SK-N-SH treated with all-trans-retinoic acid at 6 μM for 48 hours (cell line): ENCODE measurements around the gene KLRC4.
"Not testable (repeated sequence)": the region's sequence is repeated elsewhere in the genome, so short reads cannot be mapped to it uniquely, and the experiment has no call there.

Source experiments
- ARNTL ChIP-seq: fragments of 450-650 bp; formaldehyde crosslinking; IDR thresholded peaks from 2 replicates; pipeline ENCODE4 v1.5.0; 2020; ENCODE audit warnings: low read depth, mild to moderate bottlenecking, moderate library complexity, borderline replicate concordance
- CSDC2 ChIP-seq: fragments of 250-450 bp; sonication (Bioruptor Pico); IDR thresholded peaks from 2 replicates; pipeline ENCODE4 v1.5.0; 2020; ENCODE audit warnings: mild to moderate bottlenecking, moderate library complexity
- ISL1 ChIP-seq: fragments of 250-450 bp; sonication (Bioruptor Pico); IDR thresholded peaks from 2 replicates; pipeline ENCODE4 v2.1.2; 2022; ENCODE audit warnings: mild to moderate bottlenecking, moderate library complexity
- PPARA ChIP-seq: fragments of 250-450 bp; sonication (Bioruptor Pico); IDR thresholded peaks from 2 replicates; pipeline ENCODE4 v1.5.0; 2020; ENCODE audit warnings: mild to moderate bottlenecking, borderline replicate concordance
- RARB ChIP-seq: fragments of 250-450 bp; sonication (Bioruptor Pico); IDR thresholded peaks from 2 replicates; pipeline ENCODE4 v1.8.0; 2021; ENCODE audit warnings: mild to moderate bottlenecking, moderate library complexity
- TCF4 ChIP-seq: fragments of 250-450 bp; sonication (Bioruptor Pico); IDR thresholded peaks from 2 replicates; pipeline ENCODE4 v1.8.0; 2021; ENCODE audit warnings: mild to moderate bottlenecking, moderate library complexity, borderline replicate concordance
- ZNF70 ChIP-seq: fragments of 450-650 bp; formaldehyde crosslinking; IDR thresholded peaks from 2 replicates; pipeline ENCODE4 v1.5.0; 2020; ENCODE audit warnings: mild to moderate bottlenecking, moderate library complexity
- ZNF8 ChIP-seq: fragments of 450-650 bp; formaldehyde crosslinking; IDR thresholded peaks from 2 replicates; pipeline ENCODE4 v1.5.0; 2020; ENCODE audit warnings: mild to moderate bottlenecking, moderate library complexity
- TF ChIP-seq, protein P1 (sequence below): fragments of 250-450 bp; sonication (Bioruptor Pico); IDR thresholded peaks from 2 replicates; pipeline ENCODE4 v1.5.1; 2020; ENCODE audit warnings: low read depth, mild to moderate bottlenecking, moderate library complexity
- TF ChIP-seq, protein P2 (sequence below): fragments of 250-450 bp; sonication (Bioruptor Pico); IDR thresholded peaks from 2 replicates; pipeline ENCODE4 v1.8.0; 2020; ENCODE audit warnings: mild to moderate bottlenecking, moderate library complexity, borderline replicate concordance
- TF ChIP-seq, protein P3 (sequence below): fragments of 250-450 bp; sonication (Bioruptor Pico); IDR thresholded peaks from 2 replicates; pipeline ENCODE4 v1.8.0; 2021; ENCODE audit warnings: low read depth, mild to moderate bottlenecking, moderate library complexity, borderline replicate concordance

DNA sequence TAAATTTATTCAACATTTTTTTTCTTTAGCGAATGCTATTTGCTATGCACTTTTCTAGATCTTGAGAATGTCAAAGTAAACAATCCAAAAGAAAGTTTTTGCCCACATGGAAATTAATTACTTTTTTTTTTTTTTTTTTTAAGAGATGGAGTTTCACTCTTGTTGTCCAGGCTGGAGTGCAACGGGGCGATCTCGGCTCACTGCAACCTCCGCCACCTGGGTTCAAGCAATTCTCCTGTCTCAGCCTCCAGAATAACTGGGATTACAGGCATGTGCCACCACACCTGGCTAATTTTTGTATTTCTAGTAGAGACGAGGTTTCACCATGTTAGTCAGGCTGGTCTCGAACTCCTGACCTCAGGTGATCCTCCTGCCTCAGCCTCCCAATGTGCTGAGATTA lies 18.6 kb downstream of the KLRC4 start:
- TF ChIP-seq, protein P1, sequence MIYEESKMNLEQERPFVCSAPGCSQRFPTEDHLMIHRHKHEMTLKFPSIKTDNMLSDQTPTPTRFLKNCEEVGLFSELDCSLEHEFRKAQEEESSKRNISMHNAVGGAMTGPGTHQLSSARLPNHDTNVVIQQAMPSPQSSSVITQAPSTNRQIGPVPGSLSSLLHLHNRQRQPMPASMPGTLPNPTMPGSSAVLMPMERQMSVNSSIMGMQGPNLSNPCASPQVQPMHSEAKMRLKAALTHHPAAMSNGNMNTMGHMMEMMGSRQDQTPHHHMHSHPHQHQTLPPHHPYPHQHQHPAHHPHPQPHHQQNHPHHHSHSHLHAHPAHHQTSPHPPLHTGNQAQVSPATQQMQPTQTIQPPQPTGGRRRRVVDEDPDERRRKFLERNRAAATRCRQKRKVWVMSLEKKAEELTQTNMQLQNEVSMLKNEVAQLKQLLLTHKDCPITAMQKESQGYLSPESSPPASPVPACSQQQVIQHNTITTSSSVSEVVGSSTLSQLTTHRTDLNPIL (CRISPR knock-in tag), result not testable (repeated sequence)
- TF ChIP-seq ISL1 (CRISPR knock-in tag); ARNTL (CRISPR knock-in tag); RARB (CRISPR knock-in tag); ZNF70 (CRISPR knock-in tag); TCF4 (CRISPR knock-in tag); CSDC2; ZNF8; PPARA: not testable (repeated sequence)
- TF ChIP-seq, protein P2, sequence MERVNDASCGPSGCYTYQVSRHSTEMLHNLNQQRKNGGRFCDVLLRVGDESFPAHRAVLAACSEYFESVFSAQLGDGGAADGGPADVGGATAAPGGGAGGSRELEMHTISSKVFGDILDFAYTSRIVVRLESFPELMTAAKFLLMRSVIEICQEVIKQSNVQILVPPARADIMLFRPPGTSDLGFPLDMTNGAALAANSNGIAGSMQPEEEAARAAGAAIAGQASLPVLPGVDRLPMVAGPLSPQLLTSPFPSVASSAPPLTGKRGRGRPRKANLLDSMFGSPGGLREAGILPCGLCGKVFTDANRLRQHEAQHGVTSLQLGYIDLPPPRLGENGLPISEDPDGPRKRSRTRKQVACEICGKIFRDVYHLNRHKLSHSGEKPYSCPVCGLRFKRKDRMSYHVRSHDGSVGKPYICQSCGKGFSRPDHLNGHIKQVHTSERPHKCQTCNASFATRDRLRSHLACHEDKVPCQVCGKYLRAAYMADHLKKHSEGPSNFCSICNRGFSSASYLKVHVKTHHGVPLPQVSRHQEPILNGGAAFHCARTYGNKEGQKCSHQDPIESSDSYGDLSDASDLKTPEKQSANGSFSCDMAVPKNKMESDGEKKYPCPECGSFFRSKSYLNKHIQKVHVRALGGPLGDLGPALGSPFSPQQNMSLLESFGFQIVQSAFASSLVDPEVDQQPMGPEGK (CRISPR knock-in tag), result not testable (repeated sequence)
- TF ChIP-seq, protein P3, sequence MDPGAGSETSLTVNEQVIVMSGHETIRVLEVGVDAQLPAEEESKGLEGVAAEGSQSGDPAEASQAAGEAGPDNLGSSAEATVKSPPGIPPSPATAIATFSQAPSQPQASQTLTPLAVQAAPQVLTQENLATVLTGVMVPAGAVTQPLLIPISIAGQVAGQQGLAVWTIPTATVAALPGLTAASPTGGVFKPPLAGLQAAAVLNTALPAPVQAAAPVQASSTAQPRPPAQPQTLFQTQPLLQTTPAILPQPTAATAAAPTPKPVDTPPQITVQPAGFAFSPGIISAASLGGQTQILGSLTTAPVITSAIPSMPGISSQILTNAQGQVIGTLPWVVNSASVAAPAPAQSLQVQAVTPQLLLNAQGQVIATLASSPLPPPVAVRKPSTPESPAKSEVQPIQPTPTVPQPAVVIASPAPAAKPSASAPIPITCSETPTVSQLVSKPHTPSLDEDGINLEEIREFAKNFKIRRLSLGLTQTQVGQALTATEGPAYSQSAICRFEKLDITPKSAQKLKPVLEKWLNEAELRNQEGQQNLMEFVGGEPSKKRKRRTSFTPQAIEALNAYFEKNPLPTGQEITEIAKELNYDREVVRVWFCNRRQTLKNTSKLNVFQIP, result not testable (repeated sequence)
